NCI-H774 (cell line): ENCODE results near the gene FKBP3.
"Not testable (repeated sequence)": the region's sequence is repeated elsewhere in the genome, so short reads cannot be mapped to it uniquely, and the experiment has no call there.

Experiments used
- DNase-seq: peaks from one replicate; lab custom pipeline; 2025; lab: John Stamatoyannopoulos, UW

Gene FKBP3

GRCh38 chr14:45112896-45113781, 21.1 kb downstream of the FKBP3 start:
- peak; percentile 6 for DNase-seq

GRCh38 chr14:45104561-45104960, 29.7 kb downstream of the FKBP3 start:
- DNase-seq, result no peak

- DNase-seq, result no peak
Measured at GRCh38 chr14:45103806-45104205, 30.5 kb downstream of the FKBP3 start.

GRCh38 chr14:45096218-45096617, 38.1 kb downstream of the FKBP3 start:
- DNase-seq, result no peak

- no peak for DNase-seq
Measured at GRCh38 chr14:45095143-45095542, 39.1 kb downstream of the FKBP3 start.

- DNase-seq, result no peak
Measured at GRCh38 chr14:45094275-45094674, 40.0 kb downstream of the FKBP3 start.

GRCh38 chr14:45091710-45092109, 42.6 kb downstream of the FKBP3 start:
- no peak for DNase-seq

GRCh38 chr14:45089813-45090212, 44.5 kb downstream of the FKBP3 start:
- no peak for DNase-seq

GRCh38 chr14:45084946-45085346, 49.3 kb downstream of the FKBP3 start:
- DNase-seq, result no peak

- DNase-seq, result peak; percentile 93
Measured at GRCh38 chr14:45083976-45084722, 50.1 kb downstream of the FKBP3 start, which contains the start of gene PRPF39. Gene PRPF39, plus strand, starts transcription at chr14:45084116. Its CDS starts 11,124 bp downstream, at chr14:45095240.

GRCh38 chr14:45083617-45083975, 50.7 kb downstream of the FKBP3 start:
- no peak for DNase-seq

GRCh38 chr14:45082420-45082819, 51.9 kb downstream of the FKBP3 start:
- DNase-seq, result no peak

- DNase-seq, result not testable (repeated sequence)
Measured at GRCh38 chr14:45081096-45081495, 53.2 kb downstream of the FKBP3 start.

GRCh38 chr14:45080416-45080968, 53.8 kb downstream of the FKBP3 start:
- DNase-seq, result not testable (repeated sequence)

GRCh38 chr14:45078323-45078722, 56.0 kb downstream of the FKBP3 start:
- no peak for DNase-seq

GRCh38 chr14:45073231-45073879, 60.9 kb downstream of the FKBP3 start:
- no peak for DNase-seq

- DNase-seq, result no peak
Measured at GRCh38 chr14:45072126-45072525, 62.2 kb downstream of the FKBP3 start.

GRCh38 chr14:45070215-45070614, 64.1 kb downstream of the FKBP3 start:
- DNase-seq, result no peak

GRCh38 chr14:45068396-45068795, 65.9 kb downstream of the FKBP3 start:
- DNase-seq, result no peak

GRCh38 chr14:45066667-45067066, 67.6 kb downstream of the FKBP3 start:
- no peak for DNase-seq

GRCh38 chr14:45065956-45066355, 68.3 kb downstream of the FKBP3 start:
- DNase-seq, result no peak
